ENCODE measurements around the gene PIM3. TPM values are rescaled to one million over a fixed set of nuclear protein-coding genes. Genes with fewer than 3 reads are reported as not detected.

Gene PIM3
- total RNA-seq, 2 experiments from 2014 or later: 146 to 158 TPM

GRCh38 chr22:50009765-50010675, 49.4 kb downstream of the PIM3 start:
- no peaks in the 10 kb centered on the region for H3K36me3 Mint-ChIP-seq (ENCODE audit: low read depth)
- no peak for TF ChIP-seq CTCF (IDR thresholded peaks at IDR 0.05)
- no peak for DNase-seq
- intact Hi-C loops (cut with micrococcal nuclease): no loop called here
- CTCF ChIA-PET: no interaction called here
- no peaks in the 10 kb centered on the region for H3K9me3 Mint-ChIP-seq
- no peak overlapping the region for H3K4me3 Mint-ChIP-seq
- H3K27ac Mint-ChIP-seq: peak overlapping the region; percentile 42
- H3K27me3 Mint-ChIP-seq: peaks cover 2% of the 10 kb centered on the region
- no peak for ATAC-seq
- POLR2A ChIA-PET: interaction anchor here (0.7 to 1.2 kb wide), 3 partner anchors 38 to 181 kb away, joined by 3 read pairs; no protein-coding TSS in a partner anchor
- H3K4me1 Mint-ChIP-seq (ENCODE audit: low read depth): peaks cover 27% of the 10 kb centered on the region

GRCh38 chr22:50010676-50011446, 50.3 kb downstream of the PIM3 start:
- peak; percentile 66 for DNase-seq
- H3K36me3 Mint-ChIP-seq (ENCODE audit: low read depth): no peaks in the 10 kb centered on the region
- no peaks in the 10 kb centered on the region for H3K9me3 Mint-ChIP-seq
- peak overlapping the region; percentile 62 for H3K4me3 Mint-ChIP-seq
- no peak for TF ChIP-seq CTCF (IDR thresholded peaks at IDR 0.05)
- ChIA-PET CTCF (interaction anchor here (1.0 to 1.2 kb wide), 2 partner anchors 16 to 20 kb away, joined by 3 read pairs; no protein-coding TSS in a partner anchor), POLR2A (interaction anchor here (0.7 to 1.2 kb wide), 2 partner anchors 39 to 180 kb away, joined by 3 read pairs; no protein-coding TSS in a partner anchor)
- H3K4me1 Mint-ChIP-seq (ENCODE audit: low read depth): peaks cover 28% of the 10 kb centered on the region
- H3K27ac Mint-ChIP-seq: peak overlapping the region; percentile 72
- peaks cover 2% of the 10 kb centered on the region for H3K27me3 Mint-ChIP-seq
- intact Hi-C loops (cut with micrococcal nuclease): no loop called here
- peak; percentile 63 for ATAC-seq

GRCh38 chr22:50011447-50012210, 51.1 kb downstream of the PIM3 start:
- DNase-seq (no peak), ATAC-seq (no peak)
- POLR2A ChIA-PET: interaction anchor here (1.1 kb wide), 1 partner anchor 73 kb away, joined by 3 read pairs; no protein-coding TSS in a partner anchor
- TF ChIP-seq CTCF (IDR thresholded peaks at IDR 0.05): no peak
- Mint-ChIP-seq H3K4me3 (peak overlapping the region; percentile 62), H3K9me3 (no peaks in the 10 kb centered on the region), H3K4me1 (ENCODE audit: low read depth) (peaks cover 31% of the 10 kb centered on the region), H3K27me3 (peaks cover 2% of the 10 kb centered on the region), H3K27ac (peak overlapping the region; percentile 72), H3K36me3 (ENCODE audit: low read depth) (no peaks in the 10 kb centered on the region)
- intact Hi-C loops (cut with micrococcal nuclease): no loop called here
- CTCF ChIA-PET: interaction anchor here (1.0 to 1.2 kb wide), 2 partner anchors 17 to 19 kb away, joined by 3 read pairs; no protein-coding TSS in a partner anchor

- peaks cover 31% of the 10 kb centered on the region for H3K4me1 Mint-ChIP-seq (ENCODE audit: low read depth)
- peaks cover 2% of the 10 kb centered on the region for H3K27me3 Mint-ChIP-seq
- peak within 1 kb of the TSS; percentile 72 for H3K27ac Mint-ChIP-seq
- TF ChIP-seq CTCF (IDR thresholded peaks at IDR 0.05): no peak
- intact Hi-C loops (cut with micrococcal nuclease): no loop called here
- no peak for ATAC-seq
- no peak for DNase-seq
- H3K4me3 Mint-ChIP-seq: peak within 1 kb of the TSS; percentile 62
- H3K9me3 Mint-ChIP-seq: no peaks in the 10 kb centered on the region
- H3K36me3 Mint-ChIP-seq (ENCODE audit: low read depth): no peaks in the 10 kb centered on the region
- POLR2A ChIA-PET: interaction anchor here (0.9 to 1.1 kb wide), 2 partner anchors 41 to 74 kb away, joined by 3 to 4 read pairs; no protein-coding TSS in a partner anchor
- CTCF ChIA-PET: interaction anchor here (1.2 to 2.4 kb wide), 4 partner anchors 18 to 20 kb away, joined by 3 to 11 read pairs (median 6); no protein-coding TSS in a partner anchor
Observed at GRCh38 chr22:50012211-50013181, 51.9 kb downstream of the PIM3 start, which contains the start of gene IL17REL. Gene IL17REL, minus strand, starts transcription at chr22:50012765. Its CDS starts 119 bp downstream, at chr22:50012646.
